ENCODE data around the gene ADSL.
A peak's percentile ranks its signal among the peaks of the same experiment; 100 is the strongest.

DNA sequence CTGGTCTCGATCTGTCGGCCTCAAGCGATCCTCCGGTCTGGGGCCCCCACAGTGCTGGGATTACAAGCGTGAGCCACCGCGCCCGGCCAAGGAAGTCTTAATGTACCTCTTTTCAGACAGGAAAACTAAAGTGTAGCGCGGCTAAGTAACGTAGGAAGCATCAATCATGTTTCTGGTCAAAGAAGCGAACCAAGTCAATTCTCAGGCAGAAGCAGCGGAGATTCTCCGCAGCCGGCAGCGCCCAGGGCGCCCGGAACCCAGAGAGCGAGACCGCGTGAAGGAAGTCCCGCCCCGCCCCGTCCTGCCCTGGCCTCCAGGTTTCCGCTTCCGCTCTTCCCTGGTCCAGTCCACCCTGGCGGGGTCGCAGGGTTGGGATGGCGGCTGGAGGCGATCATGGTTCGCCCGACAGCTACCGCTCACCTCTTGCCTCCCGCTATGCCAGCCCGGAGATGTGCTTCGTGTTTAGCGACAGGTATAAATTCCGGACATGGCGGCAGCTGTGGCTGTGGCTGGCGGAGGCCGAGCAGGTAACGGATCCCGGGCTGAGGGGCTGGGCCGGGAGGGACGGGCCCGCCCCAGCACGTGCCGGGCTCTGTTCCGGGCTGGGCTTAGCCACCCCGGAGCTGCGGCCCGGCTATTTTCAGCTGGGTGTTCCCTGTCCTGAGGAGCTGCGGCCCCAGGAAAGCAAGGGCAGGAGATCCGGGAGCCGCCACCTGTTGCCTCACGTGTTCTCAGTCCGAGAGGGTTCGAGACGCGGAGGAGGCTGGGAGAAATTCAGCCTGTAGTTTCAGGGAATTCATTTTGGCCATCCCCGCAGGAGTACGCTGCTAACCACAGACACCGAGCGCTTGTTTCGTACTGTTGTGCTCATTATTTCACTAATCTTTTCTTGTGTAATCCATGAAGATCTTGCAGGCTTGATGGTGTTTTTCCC lies at the start of gene ADSL:
- TF ChIP-seq, protein P1, sequence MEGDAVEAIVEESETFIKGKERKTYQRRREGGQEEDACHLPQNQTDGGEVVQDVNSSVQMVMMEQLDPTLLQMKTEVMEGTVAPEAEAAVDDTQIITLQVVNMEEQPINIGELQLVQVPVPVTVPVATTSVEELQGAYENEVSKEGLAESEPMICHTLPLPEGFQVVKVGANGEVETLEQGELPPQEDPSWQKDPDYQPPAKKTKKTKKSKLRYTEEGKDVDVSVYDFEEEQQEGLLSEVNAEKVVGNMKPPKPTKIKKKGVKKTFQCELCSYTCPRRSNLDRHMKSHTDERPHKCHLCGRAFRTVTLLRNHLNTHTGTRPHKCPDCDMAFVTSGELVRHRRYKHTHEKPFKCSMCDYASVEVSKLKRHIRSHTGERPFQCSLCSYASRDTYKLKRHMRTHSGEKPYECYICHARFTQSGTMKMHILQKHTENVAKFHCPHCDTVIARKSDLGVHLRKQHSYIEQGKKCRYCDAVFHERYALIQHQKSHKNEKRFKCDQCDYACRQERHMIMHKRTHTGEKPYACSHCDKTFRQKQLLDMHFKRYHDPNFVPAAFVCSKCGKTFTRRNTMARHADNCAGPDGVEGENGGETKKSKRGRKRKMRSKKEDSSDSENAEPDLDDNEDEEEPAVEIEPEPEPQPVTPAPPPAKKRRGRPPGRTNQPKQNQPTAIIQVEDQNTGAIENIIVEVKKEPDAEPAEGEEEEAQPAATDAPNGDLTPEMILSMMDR (IDR thresholded peaks at IDR 0.05) = no peak
- TF ChIP-seq POLR2A (IDR thresholded peaks at IDR 0.05) = peak in 1 of 2 donors; percentile 16

All from lower leg skin (tissue), 3 donors.